Neural progenitor cell (in vitro differentiated cells): ENCODE results near the gene TTC12. TPM values are rescaled to one million over a fixed set of nuclear protein-coding genes. Genes with fewer than 3 reads are reported as not detected.

Experiments
- DNase-seq: peaks from one replicate; pipeline ENCODE4 v3.0.0-alpha.2; 2016; ENCODE audit warnings: low spot score
- H2AFZ ChIP-seq: fragments of 200-600 bp; sonication (generic); replicated peaks from 2 replicates; pipeline ENCODE4 v1.6.1; 2016; ENCODE audit warnings: antibody characterized with exemption
- H3F3A ChIP-seq: fragments of 200-600 bp; sonication (generic); 2 replicates; pipeline ENCODE4 v1.6.1; 2016; ENCODE audit warnings: antibody characterized with exemption, low read depth
- H3K27ac ChIP-seq: fragments of 200-600 bp; sonication (generic); 2 replicates; pipeline ENCODE4 v1.5.1; 2016; ENCODE audit warnings: mild to moderate bottlenecking
- H3K27me3 ChIP-seq: fragments of 200-600 bp; sonication (generic); 2 replicates; pipeline ENCODE4 v1.6.1; 2016; ENCODE audit warnings: mild to moderate bottlenecking, moderate library complexity
- H3K36me3 ChIP-seq: fragments of 200-600 bp; sonication (generic); 2 replicates; pipeline ENCODE4 v1.5.1; 2016
- H3K4me1 ChIP-seq: fragments of 200-600 bp; sonication (generic); 2 replicates; pipeline ENCODE4 v1.6.1; 2016; ENCODE audit warnings: mixed run types
- H3K4me2 ChIP-seq: fragments of 200-600 bp; sonication (generic); 2 replicates; pipeline ENCODE4 v1.6.1; 2016
- H3K4me3 ChIP-seq: fragments of 200-600 bp; sonication (generic); 2 replicates; pipeline ENCODE4 v1.5.1; 2016
- H3K79me2 ChIP-seq: fragments of 200-600 bp; sonication (generic); 2 replicates; pipeline ENCODE4 v1.6.1; 2016; ENCODE audit warnings: low read depth
- H3K9ac ChIP-seq: fragments of 200-600 bp; sonication (generic); 2 replicates; pipeline ENCODE4 v1.6.1; 2016
- H3K9me3 ChIP-seq: fragments of 200-600 bp; sonication (generic); 2 replicates; pipeline ENCODE4 v1.5.1; 2016; ENCODE audit warnings: low read depth
- H4K20me1 ChIP-seq: fragments of 200-600 bp; sonication (generic); 2 replicates; pipeline ENCODE4 v1.6.1; 2016; ENCODE audit warnings: low read depth
- H3K27ac Mint-ChIP-seq: 3 replicates; pipeline ENCODE4 v1.8.0; 2021; ENCODE audit warnings: mixed read lengths
- H3K27me3 Mint-ChIP-seq: 2 replicates; pipeline ENCODE4 v1.8.0; 2022; ENCODE audit warnings: low read depth, mild to moderate bottlenecking, inconsistent platforms, moderate library complexity, mixed read lengths; ENCODE audit not compliant: insufficient read depth
- H3K36me3 Mint-ChIP-seq: 3 replicates; pipeline ENCODE4 v1.8.0; 2021; ENCODE audit warnings: mixed read lengths
- H3K4me1 Mint-ChIP-seq: 3 replicates; pipeline ENCODE4 v1.8.0; 2021; ENCODE audit warnings: mixed read lengths
- H3K4me3 Mint-ChIP-seq: 3 replicates; pipeline ENCODE4 v1.8.0; 2021; ENCODE audit warnings: mild to moderate bottlenecking, moderate library complexity, mixed read lengths
- H3K9me3 Mint-ChIP-seq: 3 replicates; pipeline ENCODE4 v1.8.0; 2020; ENCODE audit warnings: mixed read lengths
- EZH2 ChIP-seq: fragments of 200-600 bp; sonication (generic); IDR thresholded peaks from 2 replicates; pipeline ENCODE4 v1.6.1; 2017; ENCODE audit warnings: antibody characterized with exemption, mild to moderate bottlenecking, moderate library complexity
- EZH2phosphoT487 ChIP-seq: fragments of 200-600 bp; sonication (generic); IDR thresholded peaks from 2 replicates; pipeline ENCODE4 v1.6.1; 2017; ENCODE audit warnings: antibody characterized with exemption
- total RNA-seq: library from RNA; depleted of rRNA; stranded (reverse); fragments of >200 nt; gene quantifications from 2 replicates; pipeline ENCODE4 v1.2.3, GENCODE V29; 2015; ENCODE audit warnings: low replicate concordance
- TF ChIP-seq, protein P1 (sequence below): fragments of 200-600 bp; sonication (generic); IDR thresholded peaks from 2 replicates; pipeline ENCODE4 v1.5.1; 2017; ENCODE audit warnings: antibody characterized with exemption, mild to moderate bottlenecking

The TTC12 gene
- total RNA-seq, 1 donor from 2014 or later: 33.4 TPM

DNA sequence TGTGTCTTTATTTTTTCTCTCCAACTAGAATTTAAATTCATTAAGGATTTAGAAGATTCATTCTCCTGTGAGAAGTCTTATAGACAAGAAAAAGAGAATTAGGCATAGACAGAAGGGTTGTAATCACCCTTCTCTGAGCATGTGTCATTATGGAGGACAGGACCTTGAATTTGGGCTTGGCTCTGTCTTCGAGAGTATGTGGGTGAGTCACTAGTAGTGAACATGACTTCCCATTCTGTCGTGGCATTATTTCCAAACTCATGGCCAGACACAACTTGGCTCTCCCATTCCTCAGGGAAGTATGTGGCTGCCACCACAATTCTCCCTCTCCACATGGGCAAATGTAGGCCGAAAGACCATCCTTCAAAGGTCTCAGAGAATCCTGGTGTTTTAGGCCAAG lies 58.9 kb downstream of the TTC12 start:
- Histone ChIP-seq H3K36me3 (no peaks in the 10 kb centered on the region), H3K4me2 (no peak overlapping the region), H4K20me1 (no peaks in the 10 kb centered on the region), H3K27ac (no peak overlapping the region), H2AFZ (no peak overlapping the region), H3F3A (no peaks in the 10 kb centered on the region), H3K9ac (no peak overlapping the region), H3K4me1 (peaks cover 10% of the 10 kb centered on the region), H3K4me3 (no peak overlapping the region), H3K27me3 (no peaks in the 10 kb centered on the region), H3K9me3 (no peaks in the 10 kb centered on the region), H3K79me2 (no peaks in the 10 kb centered on the region)
- H3K27me3 Mint-ChIP-seq: peaks cover 2% of the 10 kb centered on the region
- H3K27ac Mint-ChIP-seq: no peak overlapping the region
- H3K36me3 Mint-ChIP-seq: no peaks in the 10 kb centered on the region
- H3K4me1 Mint-ChIP-seq: peaks cover 6% of the 10 kb centered on the region
- TF ChIP-seq, protein P1, sequence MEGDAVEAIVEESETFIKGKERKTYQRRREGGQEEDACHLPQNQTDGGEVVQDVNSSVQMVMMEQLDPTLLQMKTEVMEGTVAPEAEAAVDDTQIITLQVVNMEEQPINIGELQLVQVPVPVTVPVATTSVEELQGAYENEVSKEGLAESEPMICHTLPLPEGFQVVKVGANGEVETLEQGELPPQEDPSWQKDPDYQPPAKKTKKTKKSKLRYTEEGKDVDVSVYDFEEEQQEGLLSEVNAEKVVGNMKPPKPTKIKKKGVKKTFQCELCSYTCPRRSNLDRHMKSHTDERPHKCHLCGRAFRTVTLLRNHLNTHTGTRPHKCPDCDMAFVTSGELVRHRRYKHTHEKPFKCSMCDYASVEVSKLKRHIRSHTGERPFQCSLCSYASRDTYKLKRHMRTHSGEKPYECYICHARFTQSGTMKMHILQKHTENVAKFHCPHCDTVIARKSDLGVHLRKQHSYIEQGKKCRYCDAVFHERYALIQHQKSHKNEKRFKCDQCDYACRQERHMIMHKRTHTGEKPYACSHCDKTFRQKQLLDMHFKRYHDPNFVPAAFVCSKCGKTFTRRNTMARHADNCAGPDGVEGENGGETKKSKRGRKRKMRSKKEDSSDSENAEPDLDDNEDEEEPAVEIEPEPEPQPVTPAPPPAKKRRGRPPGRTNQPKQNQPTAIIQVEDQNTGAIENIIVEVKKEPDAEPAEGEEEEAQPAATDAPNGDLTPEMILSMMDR: no peak
- TF ChIP-seq EZH2phosphoT487: no peak
- TF ChIP-seq EZH2: no peak
- no peak overlapping the region for H3K4me3 Mint-ChIP-seq
- no peaks in the 10 kb centered on the region for H3K9me3 Mint-ChIP-seq
- DNase-seq: no peak

DNA sequence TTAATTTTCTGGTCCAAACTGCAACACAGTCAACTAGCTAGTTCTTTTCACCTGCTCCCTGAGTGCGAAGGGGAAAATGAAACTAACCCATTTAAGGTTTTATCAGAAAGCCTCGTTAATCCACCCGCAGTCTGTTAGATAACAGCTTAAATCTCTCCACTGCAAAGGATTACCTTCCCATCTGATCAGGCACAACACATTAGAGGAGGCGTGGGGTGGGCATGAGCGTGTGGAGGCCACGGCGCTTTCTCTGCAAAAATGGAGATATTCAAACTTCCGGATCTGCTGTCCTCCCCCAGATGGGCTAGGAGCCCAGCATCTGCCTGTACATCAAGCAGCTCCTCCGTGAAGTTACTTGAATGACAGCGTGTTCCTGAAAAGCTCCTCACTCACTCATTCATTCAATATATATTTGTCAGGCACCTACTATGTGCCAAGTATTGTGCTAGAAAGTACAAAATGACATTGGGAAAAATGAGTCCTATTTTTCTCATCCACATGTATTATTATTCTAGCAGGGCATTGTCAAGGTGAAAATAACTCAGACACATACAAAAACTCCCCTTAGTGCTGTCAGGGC lies 59.7 kb downstream of the TTC12 start:
- Histone ChIP-seq H3F3A (no peaks in the 10 kb centered on the region), H3K36me3 (no peaks in the 10 kb centered on the region), H3K9ac (no peak overlapping the region), H3K27me3 (no peaks in the 10 kb centered on the region), H4K20me1 (no peaks in the 10 kb centered on the region), H3K79me2 (no peaks in the 10 kb centered on the region), H2AFZ (no peak overlapping the region), H3K27ac (no peak overlapping the region), H3K4me1 (peaks cover 10% of the 10 kb centered on the region), H3K4me3 (no peak overlapping the region), H3K4me2 (no peak overlapping the region), H3K9me3 (no peaks in the 10 kb centered on the region)
- Mint-ChIP-seq H3K27ac (no peak overlapping the region), H3K9me3 (no peaks in the 10 kb centered on the region), H3K4me3 (no peak overlapping the region), H3K4me1 (peaks cover 6% of the 10 kb centered on the region), H3K36me3 (no peaks in the 10 kb centered on the region), H3K27me3 (peaks cover 2% of the 10 kb centered on the region)
- no peak for TF ChIP-seq EZH2
- TF ChIP-seq, protein P1: no peak
- no peak for TF ChIP-seq EZH2phosphoT487
- DNase-seq: no peak

DNA sequence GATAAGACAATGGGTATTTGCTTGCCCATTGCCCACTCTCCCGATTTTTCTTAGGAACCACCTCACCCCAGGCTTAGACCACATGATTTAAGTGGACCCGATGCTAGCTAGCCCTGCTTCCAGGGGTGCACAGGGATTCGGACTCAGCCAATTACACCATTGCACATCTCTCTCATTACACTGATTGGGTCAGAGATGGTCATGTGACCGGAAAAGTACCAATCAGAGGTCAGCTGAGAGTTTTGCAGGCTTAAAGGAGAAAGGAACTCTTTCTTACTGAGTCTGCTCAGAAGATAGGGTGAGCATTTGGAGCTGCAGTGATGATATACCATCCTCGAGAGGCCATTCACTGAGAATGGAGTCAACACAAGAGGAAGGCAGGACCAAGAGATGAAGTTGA lies 61.0 kb downstream of the TTC12 start:
- no peak overlapping the region for H3K27ac ChIP-seq
- no peak overlapping the region for H3K9ac ChIP-seq

More for the DNA sequence above, 61.0 kb downstream of the TTC12 start:
- Mint-ChIP-seq H3K27ac (no peak overlapping the region), H3K9me3 (no peaks in the 10 kb centered on the region), H3K4me3 (no peak overlapping the region), H3K36me3 (no peaks in the 10 kb centered on the region), H3K27me3 (no peaks in the 10 kb centered on the region), H3K4me1 (peaks cover 6% of the 10 kb centered on the region)
- Histone ChIP-seq H4K20me1 (no peaks in the 10 kb centered on the region), H3K4me2 (no peak overlapping the region), H3K36me3 (no peaks in the 10 kb centered on the region), H3F3A (no peaks in the 10 kb centered on the region), H3K4me1 (peaks cover 10% of the 10 kb centered on the region), H3K4me3 (no peak overlapping the region), H3K27me3 (no peaks in the 10 kb centered on the region), H2AFZ (no peak overlapping the region), H3K9me3 (no peaks in the 10 kb centered on the region), H3K79me2 (no peaks in the 10 kb centered on the region)
- no peak for DNase-seq
- TF ChIP-seq EZH2: no peak
- TF ChIP-seq EZH2phosphoT487: no peak
- TF ChIP-seq, protein P1: no peak
